Pulmonary artery endothelial cell (primary cell): ENCODE results near the gene MDM4. TPM values are rescaled to one million over a fixed set of nuclear protein-coding genes. Genes with fewer than 3 reads are reported as not detected.
"Not testable (repeated sequence)": the region's sequence is repeated elsewhere in the genome, so short reads cannot be mapped to it uniquely, and the experiment has no call there.

Experiments used
- DNase-seq: peaks from one replicate; pipeline ENCODE4 v3.0.0-alpha.2; 2011; ENCODE audit warnings: low read depth, low spot score
- total RNA-seq: library from RNA; depleted of rRNA; stranded (reverse); fragments of >200 nt; gene quantifications from 2 replicates; pipeline ENCODE4 v1.2.3, GENCODE V29; 2014

The MDM4 gene
- total RNA-seq = 17.3 and 23.0 TPM in 2 replicates

GRCh38 chr1:204516180-204516879 is at the start of gene MDM4:
MDM4 (plus strand) TSS chr1:204516406; CDS start chr1:204525519, 9,113 bp downstream.
- peak; percentile 86 for DNase-seq

DNA sequence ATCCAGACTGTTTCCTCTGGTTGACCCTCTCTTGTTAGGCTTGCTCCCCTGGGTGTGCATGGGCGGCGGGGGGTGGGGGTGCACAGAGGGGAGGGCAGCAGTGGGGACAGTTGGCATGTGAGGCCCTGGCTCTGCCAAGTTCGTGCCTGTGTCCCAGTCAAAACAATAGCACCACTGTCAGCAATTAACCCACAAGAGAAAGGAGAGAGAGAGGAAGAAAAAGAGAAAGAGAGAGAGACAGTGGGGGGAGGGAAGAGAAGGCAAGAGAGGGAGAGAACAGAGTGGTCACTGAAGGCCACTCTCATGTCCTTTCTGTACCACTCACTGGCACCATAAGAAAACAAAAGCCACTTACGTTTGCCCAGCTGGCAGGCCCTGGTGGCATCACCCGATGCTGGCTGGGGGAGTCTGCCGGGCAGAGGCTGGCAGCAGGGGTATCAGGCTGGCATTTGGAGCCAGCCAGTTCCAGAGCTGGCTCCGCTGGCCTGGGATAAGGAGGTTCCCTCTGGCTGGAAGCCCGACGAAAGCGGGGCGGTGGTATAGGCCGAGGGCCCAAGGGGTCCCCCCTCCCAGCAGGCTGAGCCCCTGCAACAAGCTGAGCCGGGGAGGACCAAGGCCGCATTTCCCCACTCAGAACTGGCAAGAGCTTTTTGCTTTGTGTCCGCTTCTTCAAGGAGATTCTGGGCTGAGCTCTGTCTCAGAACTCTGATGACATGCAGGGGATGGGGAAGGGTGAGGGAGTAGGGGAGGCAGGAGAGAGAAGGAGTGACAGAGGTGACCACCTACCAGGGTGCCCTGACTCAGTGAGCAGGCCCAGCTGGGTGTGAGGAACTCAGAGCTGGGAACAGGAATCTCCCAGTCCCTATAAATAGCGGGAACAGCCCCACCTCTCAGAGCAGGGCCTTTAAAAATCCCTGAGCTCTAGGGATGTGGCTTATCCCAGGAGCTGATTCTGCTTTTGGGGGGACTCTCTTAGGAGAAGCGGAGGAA is 49.5 kb upstream of the MDM4 start:
- no peak for DNase-seq

GRCh38 chr1:204468206-204468605 is 48.0 kb upstream of the MDM4 start:
- DNase-seq = no peak

GRCh38 chr1:204468766-204469302 is 47.4 kb upstream of the MDM4 start:
- DNase-seq = no peak

GRCh38 chr1:204469304-204469703 is 46.9 kb upstream of the MDM4 start:
- no peak for DNase-seq

DNA sequence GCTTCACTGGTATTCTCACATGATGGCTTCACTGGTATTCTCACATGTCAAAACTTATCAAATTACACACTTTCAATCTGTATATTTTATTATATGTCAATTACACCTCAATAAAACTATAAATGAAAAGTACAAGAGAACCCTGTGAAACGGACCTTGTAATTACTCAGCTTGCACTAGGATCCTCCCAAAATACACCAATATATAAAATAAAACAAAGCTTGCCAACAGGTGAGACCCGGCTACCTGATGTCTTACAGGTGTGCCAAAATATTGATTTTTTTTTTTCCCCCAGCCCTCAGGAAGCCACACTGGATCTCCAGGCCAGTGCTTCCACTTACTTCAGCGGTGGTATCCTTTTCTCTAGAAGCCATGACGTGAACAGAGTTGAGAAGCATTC is 44.5 kb upstream of the MDM4 start:
- DNase-seq = no peak

GRCh38 chr1:204472660-204473059 is 43.5 kb upstream of the MDM4 start:
- no peak for DNase-seq

- no peak for DNase-seq
Measured at GRCh38 chr1:204473400-204473965, 42.7 kb upstream of the MDM4 start.

- DNase-seq = no peak
Measured at GRCh38 chr1:204475656-204476432, 40.4 kb upstream of the MDM4 start.

DNA sequence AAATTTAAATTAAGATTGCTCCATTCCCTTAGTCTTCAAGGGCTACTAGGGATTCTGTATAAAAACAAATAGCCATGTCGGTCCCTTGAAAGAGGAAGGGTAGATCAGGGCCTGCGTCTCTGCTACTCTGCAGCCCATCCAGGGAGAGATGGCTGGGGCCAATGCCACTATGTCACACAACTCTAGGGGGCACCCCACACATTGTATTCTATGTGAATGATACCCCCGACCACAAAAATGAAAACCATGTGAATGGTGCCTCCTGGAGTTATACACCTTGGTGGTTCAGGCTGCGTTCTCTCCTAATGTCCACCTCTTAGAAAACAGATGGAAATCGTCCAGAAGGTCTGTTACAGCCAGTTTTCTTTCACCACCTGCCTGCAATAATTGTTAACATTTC is 39.6 kb upstream of the MDM4 start:
- DNase-seq = no peak

- no peak for DNase-seq
Measured at GRCh38 chr1:204477036-204477740, 39.0 kb upstream of the MDM4 start.

DNA sequence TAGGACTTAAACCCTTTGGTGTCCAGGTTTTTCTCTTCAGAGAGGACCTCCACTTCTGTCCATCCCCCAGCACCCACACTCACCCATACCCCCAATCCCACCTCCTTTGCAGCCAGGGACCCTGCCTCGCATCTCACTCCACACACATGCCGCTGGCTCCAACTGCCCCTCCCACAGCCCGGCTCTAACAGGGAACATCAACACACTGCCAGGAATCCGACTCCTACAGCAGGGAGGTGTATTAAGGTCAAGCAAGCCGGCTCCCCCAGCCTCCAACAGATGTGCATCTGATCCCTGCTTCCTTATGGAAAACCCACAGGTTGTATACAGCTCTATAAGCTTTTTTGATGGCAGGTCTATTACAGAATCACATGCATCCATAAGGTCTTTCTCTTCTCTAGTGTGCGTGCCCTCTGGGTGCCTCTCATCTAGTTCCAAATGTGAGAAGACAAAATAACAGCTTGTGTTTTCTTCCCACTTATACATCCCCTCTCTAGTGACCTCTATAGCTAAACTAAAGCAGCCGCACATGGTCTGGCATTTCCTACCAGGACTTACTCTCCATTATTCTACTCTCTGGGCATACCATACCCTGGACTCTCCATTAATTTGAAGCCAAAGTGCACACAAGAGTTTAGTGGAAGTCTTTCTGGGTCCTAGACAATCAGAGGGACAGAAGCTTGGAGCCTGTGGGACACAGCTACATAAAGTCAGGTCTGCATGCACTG is 37.9 kb upstream of the MDM4 start:
- DNase-seq = no peak

DNA sequence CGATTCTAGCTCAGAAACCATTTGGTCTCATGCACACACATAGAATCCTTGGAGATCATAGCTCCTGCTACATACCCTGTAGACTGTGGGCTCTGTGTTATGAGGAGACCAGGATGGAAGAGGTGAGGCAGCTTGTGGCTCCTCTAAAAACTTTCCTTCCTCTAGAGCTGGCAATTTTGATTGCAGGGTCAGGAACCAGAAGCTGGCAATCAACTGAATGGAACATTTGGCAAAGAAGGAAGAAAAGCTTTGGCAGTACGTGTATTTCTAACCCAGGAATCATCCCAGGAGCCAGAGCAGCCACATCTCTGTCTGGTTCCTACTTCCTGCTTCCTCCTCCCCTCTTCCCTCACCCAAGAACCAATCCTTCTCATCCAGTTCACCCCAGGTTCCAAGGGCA is 37.3 kb upstream of the MDM4 start:
- no peak for DNase-seq

DNA sequence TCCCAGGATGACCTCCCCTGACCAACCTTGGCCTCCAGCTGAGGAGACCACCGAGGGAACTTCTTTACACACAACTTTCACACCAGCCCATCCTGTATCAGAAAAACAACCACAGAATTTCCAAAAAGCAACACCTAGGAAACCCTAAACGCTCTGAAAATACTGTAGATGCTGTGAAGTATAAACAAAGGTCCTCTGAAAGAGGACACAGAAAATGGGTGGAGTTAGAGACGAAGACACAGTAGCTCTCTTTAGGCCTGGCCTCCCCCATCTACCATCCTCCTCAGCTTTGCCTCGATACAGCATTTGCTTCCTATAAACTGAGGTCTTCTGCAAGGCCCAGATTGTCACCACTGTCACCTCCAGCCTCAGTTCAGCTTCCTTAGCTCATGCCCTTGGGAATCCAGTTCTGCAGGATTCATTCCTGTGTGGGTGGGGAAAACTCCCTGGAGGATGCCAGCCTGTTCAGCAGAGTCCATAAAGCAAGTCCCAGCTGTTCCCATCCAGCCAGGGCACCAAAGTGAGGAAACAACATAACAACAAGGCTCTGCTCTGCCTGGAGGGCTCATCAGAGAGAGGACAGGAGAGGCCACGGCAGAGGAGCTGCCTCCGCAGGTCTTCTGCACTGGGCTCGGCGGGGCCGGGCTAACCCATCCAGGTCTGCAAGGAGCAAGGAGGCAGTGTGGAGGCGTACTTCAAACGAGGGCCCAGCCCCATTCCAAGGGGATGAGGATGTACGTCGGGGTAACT is 36.6 kb upstream of the MDM4 start:
- DNase-seq = no peak

DNA sequence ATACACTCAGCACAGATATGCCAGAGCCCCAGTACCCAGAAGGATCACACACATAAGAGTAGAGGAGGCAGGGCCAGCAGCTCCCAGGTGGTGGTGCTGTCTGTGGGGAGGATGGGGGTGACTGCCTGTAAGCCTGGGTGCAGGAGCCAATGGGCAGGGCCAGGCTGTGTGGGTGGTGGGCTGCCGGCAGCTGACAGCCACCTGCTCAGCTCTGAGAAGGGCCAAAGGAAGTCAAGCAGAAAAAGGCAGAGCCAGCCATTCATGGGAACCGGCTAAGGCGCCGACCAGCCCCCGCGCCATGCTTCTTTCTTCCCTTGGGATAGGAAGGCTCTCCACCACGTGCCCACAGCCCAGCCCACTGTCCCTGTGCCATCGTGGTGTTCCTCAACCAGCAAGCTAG is 35.7 kb upstream of the MDM4 start:
- DNase-seq = no peak

DNA sequence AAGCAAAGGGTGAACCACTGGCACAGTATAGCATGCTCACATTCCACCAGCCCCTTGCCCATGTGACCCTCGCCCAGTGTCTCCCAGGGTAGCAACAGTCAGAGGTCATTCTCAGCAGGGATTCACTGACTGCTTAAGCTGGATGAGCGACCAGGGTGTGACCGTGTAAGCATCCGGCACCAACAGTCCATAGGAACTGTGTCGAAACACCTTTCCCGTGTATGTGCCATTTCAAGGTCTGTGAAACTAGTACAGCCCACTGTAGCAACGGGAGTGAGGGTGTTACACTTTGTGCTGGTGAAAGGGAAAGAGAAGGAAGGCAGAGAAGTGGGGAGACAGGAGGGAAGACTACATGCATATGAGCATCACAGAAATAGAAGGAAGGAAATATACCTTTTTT is 32.4 kb upstream of the MDM4 start:
- DNase-seq = no peak

DNA sequence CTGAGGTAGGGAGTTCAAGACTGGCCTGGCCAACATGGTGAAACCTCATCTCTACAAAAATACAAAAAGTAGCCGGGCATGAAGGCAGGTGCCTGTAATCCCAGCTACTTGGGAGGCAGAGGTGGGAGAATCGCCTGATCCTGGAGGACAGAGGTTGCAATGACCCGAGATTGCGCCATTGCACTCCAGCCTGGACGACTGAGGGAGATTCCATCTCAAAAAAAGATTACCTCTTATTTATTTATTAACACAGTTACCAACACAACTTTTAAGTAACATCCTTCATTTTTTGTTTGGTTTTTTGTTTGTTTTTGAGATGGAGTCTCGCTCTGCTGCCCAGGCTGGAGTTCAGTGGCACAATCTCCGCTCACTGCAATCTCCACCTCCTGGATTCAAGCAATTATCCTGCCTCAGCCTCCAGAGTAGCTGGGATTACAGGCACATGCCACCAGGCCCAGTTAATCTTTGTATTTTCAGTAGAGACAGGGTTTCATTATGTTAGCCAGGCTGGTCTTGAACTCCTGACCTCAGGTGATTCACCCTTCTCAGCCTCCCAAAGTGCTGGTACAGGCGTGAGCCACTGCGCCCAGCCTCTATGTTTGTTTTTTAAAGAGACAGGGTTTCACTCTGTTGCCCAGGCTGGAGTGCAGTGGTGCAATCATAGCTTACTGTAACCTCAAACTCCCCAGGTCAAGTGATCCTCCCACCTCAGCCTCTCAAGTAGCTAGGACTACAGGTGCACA is 29.5 kb upstream of the MDM4 start:
- not testable (repeated sequence) for DNase-seq

GRCh38 chr1:204487256-204487615 is 29.0 kb upstream of the MDM4 start:
- no peak for DNase-seq
